ENCODE measurements around the gene SRSF4. TPM values are rescaled to one million over a fixed set of nuclear protein-coding genes. Genes with fewer than 3 reads are reported as not detected.
A peak's percentile ranks its signal among the peaks of the same experiment; 100 is the strongest.
"Not testable (repeated sequence)": the region's sequence is repeated elsewhere in the genome, so short reads cannot be mapped to it uniquely, and the experiment has no call there.

Gene SRSF4
- total and polyA plus RNA-seq, 7 experiments from 2014 or later: 76.1 to 123 (median 79.9) TPM

DNA sequence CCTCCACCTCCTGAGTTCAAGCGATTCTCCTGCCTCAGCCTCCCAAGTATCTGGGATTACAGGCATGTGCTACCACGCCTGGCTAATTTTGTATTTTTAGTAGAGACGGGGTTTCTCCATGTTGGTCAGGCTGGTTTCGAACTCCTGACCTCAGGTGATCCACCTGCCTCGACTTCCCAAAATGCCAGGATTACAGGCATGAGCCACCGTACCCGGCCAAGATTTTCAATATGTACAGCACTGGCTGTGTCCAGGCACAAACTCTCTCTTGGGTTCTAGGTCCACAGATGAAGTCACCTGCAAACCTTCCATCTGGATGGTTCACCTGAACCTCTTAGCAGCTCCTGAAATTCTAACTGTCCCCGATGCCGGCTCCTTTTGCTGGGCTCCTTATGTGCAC is 31.4 kb downstream of the SRSF4 start:
- POLR2A ChIA-PET; H3K27me3 ChIP-seq (ENCODE audit: control insufficient read depth in 2 of 2, insufficient read depth in 2 of 2, low read length in 2 of 2); H3K9me3 Mint-ChIP-seq; H3K27ac ChIP-seq (ENCODE audit: low read depth, low read length); H3K4me1 Mint-ChIP-seq; CTCF ChIA-PET; ATAC-seq; H3K4me3 Mint-ChIP-seq; intact Hi-C loops (cut with micrococcal nuclease); H3K27me3 Mint-ChIP-seq; H3K4me3 ChIP-seq (ENCODE audit: low read length); H3K9me3 ChIP-seq (ENCODE audit: control insufficient read depth in 2 of 3, low read length in 3 of 3); DNase-seq; H3K4me1 ChIP-seq (ENCODE audit: control insufficient read depth in 2 of 2, insufficient read depth in 2 of 2, low read length in 2 of 2): not testable (repeated sequence)
- Mint-ChIP-seq H3K36me3 (peaks cover 31 to 76% (median 63%) of the 10 kb centered on the region in 5 donors), H3K27ac (peak overlapping the region in 2 of 9 donors; percentile 10 to 21)
- H3K36me3 ChIP-seq (ENCODE audit: control insufficient read depth in 2 of 3, insufficient read depth in 3 of 3, low read length in 3 of 3): peaks cover 41 to 95% (median 52%) of the 10 kb centered on the region in 3 experiments

DNA sequence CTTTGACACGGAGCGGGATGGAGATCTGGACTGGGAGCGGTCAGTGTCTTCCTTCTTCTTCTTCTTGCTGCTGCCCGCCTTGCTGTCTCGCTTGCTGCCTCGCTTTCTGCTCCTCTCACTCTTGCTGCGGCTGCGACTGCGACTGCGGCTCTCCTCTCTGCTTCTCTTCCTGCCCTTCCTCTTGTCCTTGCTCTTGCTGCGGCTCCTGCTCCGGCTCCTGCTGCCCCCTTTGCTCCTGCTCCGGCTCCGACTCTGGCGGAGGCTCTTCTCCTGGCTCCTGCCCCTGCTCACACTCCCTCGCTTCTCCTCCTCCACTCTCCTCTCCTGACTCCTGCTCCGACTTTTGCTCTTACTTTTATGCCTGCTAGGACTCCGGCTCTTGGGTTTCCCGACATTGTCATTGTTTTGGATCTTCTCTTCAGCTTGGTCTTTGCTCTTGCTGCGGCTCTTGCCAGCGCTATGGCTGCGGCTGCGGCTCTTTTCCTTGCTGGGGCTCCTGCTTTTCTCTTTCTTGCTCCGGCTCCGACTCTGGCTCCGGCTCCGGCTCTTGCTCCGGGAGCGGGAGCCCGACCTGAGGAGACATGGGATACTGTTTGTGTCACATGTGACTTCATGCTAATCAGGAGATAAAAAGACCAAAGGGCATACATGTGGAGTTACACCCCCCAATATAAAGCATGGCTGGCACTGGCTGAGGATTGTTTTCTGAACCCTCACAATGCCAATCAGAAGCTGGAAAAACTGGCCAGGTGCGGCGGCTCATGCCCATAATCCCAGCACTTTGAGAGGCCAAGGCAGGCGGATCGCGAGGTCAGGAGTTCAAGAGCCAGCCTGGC is 32.8 kb downstream of the SRSF4 start:
- Histone ChIP-seq H3K27ac (ENCODE audit: low read depth, low read length) (no peak overlapping the region), H3K27me3 (ENCODE audit: control insufficient read depth in 2 of 2, insufficient read depth in 2 of 2, low read length in 2 of 2) (no peaks in the 10 kb centered on the region), H3K4me3 (ENCODE audit: low read length) (no peak overlapping the region), H3K36me3 (ENCODE audit: control insufficient read depth in 2 of 3, insufficient read depth in 3 of 3, low read length in 3 of 3) (peaks cover 39 to 80% (median 41%) of the 10 kb centered on the region in 3 experiments), H3K9me3 (ENCODE audit: control insufficient read depth in 2 of 3, low read length in 3 of 3) (no peaks in the 10 kb centered on the region), H3K4me1 (ENCODE audit: control insufficient read depth in 2 of 2, insufficient read depth in 2 of 2, low read length in 2 of 2) (no peaks in the 10 kb centered on the region)
- DNase-seq: no peak
- POLR2A ChIA-PET: no interaction called here
- Mint-ChIP-seq H3K4me1 (peaks cover 0 to 7% (median 0%) of the 10 kb centered on the region in 7 donors), H3K27ac (peak overlapping the region in 1 of 9 donors; percentile 41), H3K4me3 (no peak overlapping the region), H3K36me3 (peaks cover 28 to 75% (median 64%) of the 10 kb centered on the region in 5 donors), H3K9me3 (peaks cover 0 to 9% (median 6%) of the 10 kb centered on the region in 11 donors), H3K27me3 (no peaks in the 10 kb centered on the region)
- CTCF ChIA-PET: no interaction called here
- ATAC-seq: no peak
- intact Hi-C loops (cut with micrococcal nuclease): no loop called here

DNA sequence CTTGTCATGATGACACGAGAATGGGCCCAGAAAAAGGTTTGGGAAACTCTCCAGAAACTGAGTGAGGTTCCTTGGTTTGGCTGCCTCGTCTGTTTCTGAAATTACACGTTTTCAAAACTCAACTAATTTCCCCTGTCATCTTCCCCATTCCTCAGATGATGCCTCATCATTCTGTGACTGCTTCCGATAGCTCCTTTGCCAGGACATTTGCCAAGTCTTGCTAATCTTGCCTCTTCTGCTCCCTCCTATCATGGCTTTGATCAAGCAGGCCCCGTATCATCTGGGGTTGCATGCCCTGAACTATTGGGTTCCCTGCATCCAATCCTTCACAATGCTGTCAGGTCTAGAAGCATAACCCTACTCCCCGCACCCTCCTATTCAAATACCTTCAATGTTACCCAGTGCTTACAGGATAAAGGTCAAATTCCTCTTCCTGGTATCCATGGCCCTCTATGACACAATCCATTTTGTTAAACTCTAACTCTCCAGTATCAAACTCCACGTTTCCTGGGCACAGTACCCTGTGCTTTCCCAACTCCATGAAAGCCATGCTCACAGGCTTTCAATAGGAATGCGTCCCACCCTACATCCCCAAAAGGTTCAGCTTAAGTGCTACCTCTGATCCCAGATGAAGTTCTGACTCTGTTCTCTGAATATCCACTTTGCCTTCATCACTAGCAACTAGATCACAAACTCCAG is 35.8 kb downstream of the SRSF4 start:
- H3K4me3 ChIP-seq (ENCODE audit: low read length): no peak overlapping the region
- no peaks in the 10 kb centered on the region for H3K4me1 ChIP-seq (ENCODE audit: control insufficient read depth in 2 of 2, insufficient read depth in 2 of 2, low read length in 2 of 2)
- H3K27ac ChIP-seq (ENCODE audit: low read depth, low read length): no peak overlapping the region
- Mint-ChIP-seq H3K4me3 (no peak overlapping the region), H3K27me3 (no peaks in the 10 kb centered on the region), H3K27ac (peak overlapping the region in 3 of 9 donors; percentile 12 to 59 (median 38)), H3K4me1 (peaks cover 0 to 7% (median 0%) of the 10 kb centered on the region in 7 donors), H3K36me3 (peaks cover 17 to 61% (median 56%) of the 10 kb centered on the region in 5 donors), H3K9me3 (peaks cover 0 to 18% (median 6%) of the 10 kb centered on the region in 11 donors)
- no peak for DNase-seq
- CTCF ChIA-PET: no interaction called here
- peaks cover 21 to 52% (median 23%) of the 10 kb centered on the region in 3 experiments for H3K36me3 ChIP-seq (ENCODE audit: control insufficient read depth in 2 of 3, insufficient read depth in 3 of 3, low read length in 3 of 3)
- no peak for ATAC-seq
- POLR2A ChIA-PET: no interaction called here
- no peaks in the 10 kb centered on the region for H3K27me3 ChIP-seq (ENCODE audit: control insufficient read depth in 2 of 2, insufficient read depth in 2 of 2, low read length in 2 of 2)
- intact Hi-C loops (cut with micrococcal nuclease): no loop called here
- no peaks in the 10 kb centered on the region for H3K9me3 ChIP-seq (ENCODE audit: control insufficient read depth in 2 of 3, low read length in 3 of 3)

DNA sequence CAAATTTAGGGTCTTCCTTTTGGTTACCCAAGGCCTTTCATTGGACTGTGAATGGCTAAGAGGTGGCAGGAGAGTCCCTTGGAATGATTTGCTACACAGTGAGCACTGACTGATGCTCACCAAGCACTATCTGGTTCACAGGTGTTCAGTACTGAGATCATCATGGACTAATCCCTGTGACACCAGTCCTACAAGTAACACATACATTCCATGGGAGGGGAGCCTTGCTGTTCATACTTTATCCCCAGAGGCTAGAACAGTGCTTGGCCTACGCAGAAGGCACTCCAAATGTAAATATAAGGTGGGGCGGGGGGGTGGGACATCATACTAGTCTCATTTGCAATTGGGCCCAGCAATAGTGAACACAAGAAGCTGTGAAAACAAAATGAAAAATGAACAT is 37.5 kb downstream of the SRSF4 start:
- ChIA-PET CTCF (no interaction called here), POLR2A (no interaction called here)
- Mint-ChIP-seq H3K9me3 (peaks cover 0 to 18% (median 6%) of the 10 kb centered on the region in 11 donors), H3K4me1 (peaks cover 0 to 7% (median 0%) of the 10 kb centered on the region in 7 donors), H3K4me3 (no peak overlapping the region), H3K27ac (no peak overlapping the region), H3K36me3 (peaks cover 12 to 46% (median 43%) of the 10 kb centered on the region in 5 donors), H3K27me3 (no peaks in the 10 kb centered on the region)
- no peak overlapping the region for H3K4me3 ChIP-seq (ENCODE audit: low read length)
- H3K36me3 ChIP-seq (ENCODE audit: control insufficient read depth in 2 of 3, insufficient read depth in 3 of 3, low read length in 3 of 3): peaks cover 11 to 37% (median 13%) of the 10 kb centered on the region in 3 experiments
- H3K27ac ChIP-seq (ENCODE audit: low read depth, low read length): no peak overlapping the region
- no peaks in the 10 kb centered on the region for H3K27me3 ChIP-seq (ENCODE audit: control insufficient read depth in 2 of 2, insufficient read depth in 2 of 2, low read length in 2 of 2)
- no peaks in the 10 kb centered on the region for H3K9me3 ChIP-seq (ENCODE audit: control insufficient read depth in 2 of 3, low read length in 3 of 3)
- ATAC-seq (no peak), DNase-seq (no peak)
- no peaks in the 10 kb centered on the region for H3K4me1 ChIP-seq (ENCODE audit: control insufficient read depth in 2 of 2, insufficient read depth in 2 of 2, low read length in 2 of 2)
- intact Hi-C loops (cut with micrococcal nuclease): no loop called here

DNA sequence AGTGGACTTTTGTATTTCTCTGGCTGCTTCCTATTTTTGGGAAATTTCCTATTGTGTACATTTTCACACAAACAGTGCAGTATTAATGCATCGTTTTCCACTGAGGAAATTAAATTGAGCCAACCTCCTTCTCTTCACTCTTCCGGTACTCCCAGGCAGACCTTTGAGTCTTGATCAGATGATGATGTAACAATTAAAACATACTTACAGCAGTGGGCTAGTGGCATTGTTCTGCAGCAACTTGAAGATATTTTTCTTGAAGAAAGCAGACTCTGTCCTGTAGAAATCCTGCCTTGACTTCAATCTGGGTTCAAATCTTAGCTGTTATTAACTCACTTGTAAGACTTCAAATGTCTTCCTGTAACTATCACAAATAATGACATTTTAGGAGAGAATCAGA is 39.0 kb downstream of the SRSF4 start:
- Mint-ChIP-seq H3K27me3 (no peaks in the 10 kb centered on the region), H3K36me3 (peaks cover 5 to 32% (median 28%) of the 10 kb centered on the region in 5 donors), H3K4me3 (no peak overlapping the region), H3K27ac (no peak overlapping the region), H3K4me1 (peaks cover 0 to 7% (median 0%) of the 10 kb centered on the region in 7 donors), H3K9me3 (peaks cover 0 to 18% (median 6%) of the 10 kb centered on the region in 11 donors)
- Histone ChIP-seq H3K4me3 (ENCODE audit: low read length) (no peak overlapping the region), H3K9me3 (ENCODE audit: control insufficient read depth in 2 of 3, low read length in 3 of 3) (no peaks in the 10 kb centered on the region), H3K36me3 (ENCODE audit: control insufficient read depth in 2 of 3, insufficient read depth in 3 of 3, low read length in 3 of 3) (peaks cover 0 to 22% (median 0%) of the 10 kb centered on the region in 3 experiments), H3K27ac (ENCODE audit: low read depth, low read length) (no peak overlapping the region), H3K27me3 (ENCODE audit: control insufficient read depth in 2 of 2, insufficient read depth in 2 of 2, low read length in 2 of 2) (no peaks in the 10 kb centered on the region), H3K4me1 (ENCODE audit: control insufficient read depth in 2 of 2, insufficient read depth in 2 of 2, low read length in 2 of 2) (no peaks in the 10 kb centered on the region)
- ATAC-seq (no peak), DNase-seq (no peak)
- ChIA-PET CTCF (no interaction called here), POLR2A (no interaction called here)
- intact Hi-C loops (cut with micrococcal nuclease): no loop called here

DNA sequence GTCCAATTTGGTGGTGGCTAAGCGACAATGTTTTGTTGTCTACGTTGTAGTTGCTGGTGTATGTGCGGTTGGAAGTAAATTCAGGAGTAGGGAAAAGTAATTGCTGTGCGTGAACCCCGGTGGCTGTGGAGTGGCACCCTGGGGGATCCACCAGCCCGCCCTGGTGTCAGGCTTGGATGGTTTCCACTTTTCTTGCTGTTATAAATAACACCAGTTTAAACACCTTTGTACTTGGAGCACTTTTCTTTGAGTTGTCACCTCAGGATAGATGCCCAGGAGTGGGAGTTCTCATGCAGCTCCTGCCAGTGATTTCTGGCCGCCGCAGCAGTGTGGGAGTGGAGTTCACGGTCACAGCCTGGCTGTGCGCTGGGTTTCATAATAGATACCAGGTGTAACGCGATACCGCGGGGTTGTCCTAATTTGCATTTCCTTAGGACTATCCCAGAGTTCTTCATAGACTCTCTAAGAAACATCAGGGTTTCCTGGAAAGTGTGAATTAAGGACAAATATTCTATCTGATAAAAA is 45.2 kb downstream of the SRSF4 start:
- Mint-ChIP-seq H3K27ac (no peak overlapping the region), H3K4me3 (no peak overlapping the region), H3K27me3 (peaks cover 0 to 16% (median 4%) of the 10 kb centered on the region in 5 donors), H3K36me3 (no peaks in the 10 kb centered on the region), H3K9me3 (peaks cover 0 to 3% (median 0%) of the 10 kb centered on the region in 11 donors), H3K4me1 (peaks cover 0 to 4% (median 0%) of the 10 kb centered on the region in 7 donors)
- CTCF ChIA-PET: no interaction called here
- DNase-seq (no peak), ATAC-seq (no peak)
- intact Hi-C loops (cut with micrococcal nuclease): no loop called here
- H3K36me3 ChIP-seq (ENCODE audit: control insufficient read depth in 2 of 3, insufficient read depth in 3 of 3, low read length in 3 of 3): no peaks in the 10 kb centered on the region
- H3K4me1 ChIP-seq (ENCODE audit: control insufficient read depth in 2 of 2, insufficient read depth in 2 of 2, low read length in 2 of 2): no peaks in the 10 kb centered on the region
- no peaks in the 10 kb centered on the region for H3K9me3 ChIP-seq (ENCODE audit: control insufficient read depth in 2 of 3, low read length in 3 of 3)
- H3K27me3 ChIP-seq (ENCODE audit: control insufficient read depth in 2 of 2, insufficient read depth in 2 of 2, low read length in 2 of 2): no peaks in the 10 kb centered on the region
- H3K27ac ChIP-seq (ENCODE audit: low read depth, low read length): no peak overlapping the region
- POLR2A ChIA-PET: no interaction called here
- no peak overlapping the region for H3K4me3 ChIP-seq (ENCODE audit: low read length)
